ENCODE measurements around the gene RNU5B-1.

- no peak for TF ChIP-seq CTCF (IDR thresholded peaks at IDR 0.05; ENCODE audit: insufficient read depth, low read length)
- no peak for TF ChIP-seq POLR2AphosphoS5 (IDR thresholded peaks at IDR 0.05; ENCODE audit: low read depth)
- TF ChIP-seq GABPA (IDR thresholded peaks at IDR 0.05; ENCODE audit: low read depth) = no peak
These were observed 18.6 kb downstream of the RNU5B-1 start for GRCh38 chr15:65323071-65323511.
